ENCODE measurements around the gene TUBA4A.

DNA sequence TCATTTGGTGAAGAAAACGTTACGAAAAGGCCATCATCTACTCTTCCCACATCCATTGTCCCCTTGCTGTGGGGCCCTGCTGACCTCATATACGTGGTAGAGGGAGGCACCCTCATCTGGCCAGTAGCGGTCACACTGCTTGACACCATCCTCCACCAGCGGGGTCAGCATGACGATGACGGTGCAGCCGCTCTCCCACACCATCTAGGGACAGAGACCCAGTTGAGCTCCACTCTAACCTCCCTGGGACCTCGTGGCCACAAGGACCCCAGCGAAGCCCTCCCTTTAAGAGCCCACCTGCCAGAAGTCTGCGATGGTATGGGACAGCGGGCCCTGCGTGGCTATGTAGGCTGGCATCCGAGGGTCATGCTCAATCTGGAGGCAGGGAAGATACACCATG lies 42.4 kb upstream of the TUBA4A start:
- no peak for TF ChIP-seq JUNB (IDR thresholded peaks at IDR 0.05; ENCODE audit: unreplicated experiment)
- TF ChIP-seq, protein P1, sequence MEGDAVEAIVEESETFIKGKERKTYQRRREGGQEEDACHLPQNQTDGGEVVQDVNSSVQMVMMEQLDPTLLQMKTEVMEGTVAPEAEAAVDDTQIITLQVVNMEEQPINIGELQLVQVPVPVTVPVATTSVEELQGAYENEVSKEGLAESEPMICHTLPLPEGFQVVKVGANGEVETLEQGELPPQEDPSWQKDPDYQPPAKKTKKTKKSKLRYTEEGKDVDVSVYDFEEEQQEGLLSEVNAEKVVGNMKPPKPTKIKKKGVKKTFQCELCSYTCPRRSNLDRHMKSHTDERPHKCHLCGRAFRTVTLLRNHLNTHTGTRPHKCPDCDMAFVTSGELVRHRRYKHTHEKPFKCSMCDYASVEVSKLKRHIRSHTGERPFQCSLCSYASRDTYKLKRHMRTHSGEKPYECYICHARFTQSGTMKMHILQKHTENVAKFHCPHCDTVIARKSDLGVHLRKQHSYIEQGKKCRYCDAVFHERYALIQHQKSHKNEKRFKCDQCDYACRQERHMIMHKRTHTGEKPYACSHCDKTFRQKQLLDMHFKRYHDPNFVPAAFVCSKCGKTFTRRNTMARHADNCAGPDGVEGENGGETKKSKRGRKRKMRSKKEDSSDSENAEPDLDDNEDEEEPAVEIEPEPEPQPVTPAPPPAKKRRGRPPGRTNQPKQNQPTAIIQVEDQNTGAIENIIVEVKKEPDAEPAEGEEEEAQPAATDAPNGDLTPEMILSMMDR (conservative IDR thresholded peaks at IDR 0.05; ENCODE audit: low read depth in 2 of 2) = no peak
- TF ChIP-seq, protein P2, sequence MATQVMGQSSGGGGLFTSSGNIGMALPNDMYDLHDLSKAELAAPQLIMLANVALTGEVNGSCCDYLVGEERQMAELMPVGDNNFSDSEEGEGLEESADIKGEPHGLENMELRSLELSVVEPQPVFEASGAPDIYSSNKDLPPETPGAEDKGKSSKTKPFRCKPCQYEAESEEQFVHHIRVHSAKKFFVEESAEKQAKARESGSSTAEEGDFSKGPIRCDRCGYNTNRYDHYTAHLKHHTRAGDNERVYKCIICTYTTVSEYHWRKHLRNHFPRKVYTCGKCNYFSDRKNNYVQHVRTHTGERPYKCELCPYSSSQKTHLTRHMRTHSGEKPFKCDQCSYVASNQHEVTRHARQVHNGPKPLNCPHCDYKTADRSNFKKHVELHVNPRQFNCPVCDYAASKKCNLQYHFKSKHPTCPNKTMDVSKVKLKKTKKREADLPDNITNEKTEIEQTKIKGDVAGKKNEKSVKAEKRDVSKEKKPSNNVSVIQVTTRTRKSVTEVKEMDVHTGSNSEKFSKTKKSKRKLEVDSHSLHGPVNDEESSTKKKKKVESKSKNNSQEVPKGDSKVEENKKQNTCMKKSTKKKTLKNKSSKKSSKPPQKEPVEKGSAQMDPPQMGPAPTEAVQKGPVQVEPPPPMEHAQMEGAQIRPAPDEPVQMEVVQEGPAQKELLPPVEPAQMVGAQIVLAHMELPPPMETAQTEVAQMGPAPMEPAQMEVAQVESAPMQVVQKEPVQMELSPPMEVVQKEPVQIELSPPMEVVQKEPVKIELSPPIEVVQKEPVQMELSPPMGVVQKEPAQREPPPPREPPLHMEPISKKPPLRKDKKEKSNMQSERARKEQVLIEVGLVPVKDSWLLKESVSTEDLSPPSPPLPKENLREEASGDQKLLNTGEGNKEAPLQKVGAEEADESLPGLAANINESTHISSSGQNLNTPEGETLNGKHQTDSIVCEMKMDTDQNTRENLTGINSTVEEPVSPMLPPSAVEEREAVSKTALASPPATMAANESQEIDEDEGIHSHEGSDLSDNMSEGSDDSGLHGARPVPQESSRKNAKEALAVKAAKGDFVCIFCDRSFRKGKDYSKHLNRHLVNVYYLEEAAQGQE (IDR thresholded peaks at IDR 0.05; ENCODE audit: unreplicated experiment) = no peak
- no peak for TF ChIP-seq POLR2AphosphoS5 (IDR thresholded peaks at IDR 0.05; ENCODE audit: low read depth)
- no peak for TF ChIP-seq EZH2 (IDR thresholded peaks at IDR 0.05; ENCODE audit: low read depth, unreplicated experiment)
- no peak for TF ChIP-seq EZH2phosphoT487 (IDR thresholded peaks at IDR 0.05; ENCODE audit: unreplicated experiment)
- TF ChIP-seq CREB1 (CRISPR knock-in tag; IDR thresholded peaks at IDR 0.05; ENCODE audit: low read depth) = no peak
- TF ChIP-seq, protein P3, sequence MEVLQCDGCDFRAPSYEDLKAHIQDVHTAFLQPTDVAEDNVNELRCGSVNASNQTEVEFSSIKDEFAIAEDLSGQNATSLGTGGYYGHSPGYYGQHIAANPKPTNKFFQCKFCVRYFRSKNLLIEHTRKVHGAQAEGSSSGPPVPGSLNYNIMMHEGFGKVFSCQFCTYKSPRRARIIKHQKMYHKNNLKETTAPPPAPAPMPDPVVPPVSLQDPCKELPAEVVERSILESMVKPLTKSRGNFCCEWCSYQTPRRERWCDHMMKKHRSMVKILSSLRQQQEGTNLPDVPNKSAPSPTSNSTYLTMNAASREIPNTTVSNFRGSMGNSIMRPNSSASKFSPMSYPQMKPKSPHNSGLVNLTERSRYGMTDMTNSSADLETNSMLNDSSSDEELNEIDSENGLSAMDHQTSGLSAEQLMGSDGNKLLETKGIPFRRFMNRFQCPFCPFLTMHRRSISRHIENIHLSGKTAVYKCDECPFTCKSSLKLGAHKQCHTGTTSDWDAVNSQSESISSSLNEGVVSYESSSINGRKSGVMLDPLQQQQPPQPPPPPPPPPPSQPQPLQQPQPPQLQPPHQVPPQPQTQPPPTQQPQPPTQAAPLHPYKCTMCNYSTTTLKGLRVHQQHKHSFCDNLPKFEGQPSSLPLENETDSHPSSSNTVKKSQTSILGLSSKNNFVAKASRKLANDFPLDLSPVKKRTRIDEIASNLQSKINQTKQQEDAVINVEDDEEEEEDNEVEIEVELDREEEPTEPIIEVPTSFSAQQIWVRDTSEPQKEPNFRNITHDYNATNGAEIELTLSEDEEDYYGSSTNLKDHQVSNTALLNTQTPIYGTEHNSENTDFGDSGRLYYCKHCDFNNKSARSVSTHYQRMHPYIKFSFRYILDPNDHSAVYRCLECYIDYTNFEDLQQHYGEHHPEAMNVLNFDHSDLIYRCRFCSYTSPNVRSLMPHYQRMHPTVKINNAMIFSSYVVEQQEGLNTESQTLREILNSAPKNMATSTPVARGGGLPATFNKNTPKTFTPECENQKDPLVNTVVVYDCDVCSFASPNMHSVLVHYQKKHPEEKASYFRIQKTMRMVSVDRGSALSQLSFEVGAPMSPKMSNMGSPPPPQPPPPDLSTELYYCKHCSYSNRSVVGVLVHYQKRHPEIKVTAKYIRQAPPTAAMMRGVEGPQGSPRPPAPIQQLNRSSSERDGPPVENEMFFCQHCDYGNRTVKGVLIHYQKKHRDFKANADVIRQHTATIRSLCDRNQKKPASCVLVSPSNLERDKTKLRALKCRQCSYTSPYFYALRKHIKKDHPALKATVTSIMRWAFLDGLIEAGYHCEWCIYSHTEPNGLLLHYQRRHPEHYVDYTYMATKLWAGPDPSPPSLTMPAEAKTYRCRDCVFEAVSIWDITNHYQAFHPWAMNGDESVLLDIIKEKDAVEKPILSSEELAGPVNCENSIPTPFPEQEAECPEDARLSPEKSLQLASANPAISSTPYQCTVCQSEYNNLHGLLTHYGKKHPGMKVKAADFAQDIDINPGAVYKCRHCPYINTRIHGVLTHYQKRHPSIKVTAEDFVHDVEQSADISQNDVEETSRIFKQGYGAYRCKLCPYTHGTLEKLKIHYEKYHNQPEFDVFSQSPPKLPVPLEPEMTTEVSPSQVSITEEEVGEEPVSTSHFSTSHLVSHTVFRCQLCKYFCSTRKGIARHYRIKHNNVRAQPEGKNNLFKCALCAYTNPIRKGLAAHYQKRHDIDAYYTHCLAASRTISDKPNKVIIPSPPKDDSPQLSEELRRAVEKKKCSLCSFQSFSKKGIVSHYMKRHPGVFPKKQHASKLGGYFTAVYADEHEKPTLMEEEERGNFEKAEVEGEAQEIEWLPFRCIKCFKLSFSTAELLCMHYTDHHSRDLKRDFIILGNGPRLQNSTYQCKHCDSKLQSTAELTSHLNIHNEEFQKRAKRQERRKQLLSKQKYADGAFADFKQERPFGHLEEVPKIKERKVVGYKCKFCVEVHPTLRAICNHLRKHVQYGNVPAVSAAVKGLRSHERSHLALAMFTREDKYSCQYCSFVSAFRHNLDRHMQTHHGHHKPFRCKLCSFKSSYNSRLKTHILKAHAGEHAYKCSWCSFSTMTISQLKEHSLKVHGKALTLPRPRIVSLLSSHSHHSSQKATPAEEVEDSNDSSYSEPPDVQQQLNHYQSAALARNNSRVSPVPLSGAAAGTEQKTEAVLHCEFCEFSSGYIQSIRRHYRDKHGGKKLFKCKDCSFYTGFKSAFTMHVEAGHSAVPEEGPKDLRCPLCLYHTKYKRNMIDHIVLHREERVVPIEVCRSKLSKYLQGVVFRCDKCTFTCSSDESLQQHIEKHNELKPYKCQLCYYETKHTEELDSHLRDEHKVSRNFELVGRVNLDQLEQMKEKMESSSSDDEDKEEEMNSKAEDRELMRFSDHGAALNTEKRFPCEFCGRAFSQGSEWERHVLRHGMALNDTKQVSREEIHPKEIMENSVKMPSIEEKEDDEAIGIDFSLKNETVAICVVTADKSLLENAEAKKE (CRISPR knock-in tag; IDR thresholded peaks at IDR 0.05) = no peak
- TF ChIP-seq, protein P4, sequence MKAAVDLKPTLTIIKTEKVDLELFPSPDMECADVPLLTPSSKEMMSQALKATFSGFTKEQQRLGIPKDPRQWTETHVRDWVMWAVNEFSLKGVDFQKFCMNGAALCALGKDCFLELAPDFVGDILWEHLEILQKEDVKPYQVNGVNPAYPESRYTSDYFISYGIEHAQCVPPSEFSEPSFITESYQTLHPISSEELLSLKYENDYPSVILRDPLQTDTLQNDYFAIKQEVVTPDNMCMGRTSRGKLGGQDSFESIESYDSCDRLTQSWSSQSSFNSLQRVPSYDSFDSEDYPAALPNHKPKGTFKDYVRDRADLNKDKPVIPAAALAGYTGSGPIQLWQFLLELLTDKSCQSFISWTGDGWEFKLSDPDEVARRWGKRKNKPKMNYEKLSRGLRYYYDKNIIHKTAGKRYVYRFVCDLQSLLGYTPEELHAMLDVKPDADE (IDR thresholded peaks at IDR 0.05) = no peak
- no peak for TF ChIP-seq ZNF114 (CRISPR knock-in tag; IDR thresholded peaks at IDR 0.05)
